Activated CD4-positive, alpha-beta memory T cell treated with anti-CD3 and anti-CD28 coated beads, Interleukin-2, amount 10 ng/mL, durations not matched to agents 7 days and 5 days (primary cell): ENCODE measurements around the gene TRPV2. TPM values are rescaled to one million over a fixed set of nuclear protein-coding genes. Genes with fewer than 3 reads are reported as not detected.

Experiments used
- CTCF ChIA-PET: fragments of 350-600 bp; sonication (Branson Sonifier 250); formaldehyde crosslinking; loops from one replicate; lab custom pipeline; 2021; ENCODE audit warnings: antibody characterized with exemption, inconsistent platforms; lab: Charles Lee
- POLR2A ChIA-PET: fragments of 350-600 bp; sonication (Branson Sonifier 250); formaldehyde crosslinking; loops from one replicate; lab custom pipeline; 2021; ENCODE audit warnings: antibody characterized with exemption; lab: Charles Lee
- DNase-seq: peaks from one replicate; pipeline ENCODE4 v3.0.0-alpha.2; 2020
- H3K27ac Mint-ChIP-seq: one replicate; pipeline ENCODE4 v1.8.0; 2021; ENCODE audit warnings: mild to moderate bottlenecking, mixed read lengths
- H3K27me3 Mint-ChIP-seq: one replicate; pipeline ENCODE4 v1.8.0; 2021; ENCODE audit warnings: mixed read lengths
- H3K36me3 Mint-ChIP-seq: one replicate; pipeline ENCODE4 v1.8.0; 2021; ENCODE audit warnings: low read depth, mixed read lengths
- H3K4me1 Mint-ChIP-seq: one replicate; pipeline ENCODE4 v1.8.0; 2021; ENCODE audit warnings: mixed read lengths
- H3K4me3 Mint-ChIP-seq: one replicate; pipeline ENCODE4 v1.8.0; 2021; ENCODE audit warnings: mild to moderate bottlenecking, mixed read lengths
- H3K9me3 Mint-ChIP-seq: one replicate; pipeline ENCODE4 v1.8.0; 2021; ENCODE audit warnings: mixed read lengths
- total RNA-seq, 2 experiments: library from RNA; stranded (reverse); gene quantifications; one replicate each; pipeline ENCODE4 v1.2.3, GENCODE V29; 2021

The TRPV2 gene
- total RNA-seq, 2 experiments from 2014 or later = 131 to 142 TPM

GRCh38 chr17:16463358-16464302, 48.3 kb downstream of the TRPV2 start:
- DNase-seq = no peak
- CTCF ChIA-PET = no interaction called here
- no peaks in the 10 kb centered on the region for H3K36me3 Mint-ChIP-seq
- H3K9me3 Mint-ChIP-seq = no peaks in the 10 kb centered on the region
- POLR2A ChIA-PET = interaction anchor here (0.9 kb wide), 1 partner anchor 25 kb away, joined by 3 read pairs; no protein-coding TSS in a partner anchor
- H3K4me3 Mint-ChIP-seq = no peak overlapping the region
- H3K27me3 Mint-ChIP-seq = no peaks in the 10 kb centered on the region
- no peaks in the 10 kb centered on the region for H3K4me1 Mint-ChIP-seq
- no peak overlapping the region for H3K27ac Mint-ChIP-seq

- Mint-ChIP-seq H3K4me3 (no peak overlapping the region), H3K27me3 (no peaks in the 10 kb centered on the region), H3K9me3 (no peaks in the 10 kb centered on the region), H3K4me1 (no peaks in the 10 kb centered on the region), H3K27ac (no peak overlapping the region), H3K36me3 (no peaks in the 10 kb centered on the region)
- DNase-seq = no peak
- POLR2A ChIA-PET = no interaction called here
- CTCF ChIA-PET = no interaction called here
Observed at GRCh38 chr17:16464303-16465051, 49.1 kb downstream of the TRPV2 start.

GRCh38 chr17:16465052-16465312, 49.6 kb downstream of the TRPV2 start:
- no peak overlapping the region for H3K27ac Mint-ChIP-seq
- no peak overlapping the region for H3K4me3 Mint-ChIP-seq
- no peaks in the 10 kb centered on the region for H3K9me3 Mint-ChIP-seq
- no peaks in the 10 kb centered on the region for H3K27me3 Mint-ChIP-seq
- ChIA-PET CTCF (no interaction called here), POLR2A (no interaction called here)
- DNase-seq = no peak
- H3K36me3 Mint-ChIP-seq = no peaks in the 10 kb centered on the region
- no peaks in the 10 kb centered on the region for H3K4me1 Mint-ChIP-seq

GRCh38 chr17:16465861-16466338, 50.5 kb downstream of the TRPV2 start:
- no peak for DNase-seq
- no peaks in the 10 kb centered on the region for H3K9me3 Mint-ChIP-seq
- POLR2A ChIA-PET = no interaction called here
- H3K4me1 Mint-ChIP-seq = no peaks in the 10 kb centered on the region
- no peak overlapping the region for H3K4me3 Mint-ChIP-seq
- H3K36me3 Mint-ChIP-seq = no peaks in the 10 kb centered on the region
- CTCF ChIA-PET = no interaction called here
- no peak overlapping the region for H3K27ac Mint-ChIP-seq
- H3K27me3 Mint-ChIP-seq = no peaks in the 10 kb centered on the region

GRCh38 chr17:16466407-16466806, 51.0 kb downstream of the TRPV2 start:
- ChIA-PET CTCF (no interaction called here), POLR2A (no interaction called here)
- Mint-ChIP-seq H3K9me3 (no peaks in the 10 kb centered on the region), H3K27me3 (no peaks in the 10 kb centered on the region), H3K4me1 (no peaks in the 10 kb centered on the region), H3K4me3 (no peak overlapping the region), H3K36me3 (no peaks in the 10 kb centered on the region), H3K27ac (no peak overlapping the region)
- no peak for DNase-seq

GRCh38 chr17:16467044-16467443, 51.7 kb downstream of the TRPV2 start:
- Mint-ChIP-seq H3K4me1 (no peaks in the 10 kb centered on the region), H3K27me3 (no peaks in the 10 kb centered on the region), H3K36me3 (no peaks in the 10 kb centered on the region), H3K4me3 (no peak overlapping the region), H3K9me3 (no peaks in the 10 kb centered on the region), H3K27ac (no peak overlapping the region)
- POLR2A ChIA-PET = no interaction called here
- DNase-seq = no peak
- CTCF ChIA-PET = no interaction called here

GRCh38 chr17:16467886-16468285, 52.5 kb downstream of the TRPV2 start:
- no peaks in the 10 kb centered on the region for H3K27me3 Mint-ChIP-seq
- ChIA-PET POLR2A (no interaction called here), CTCF (no interaction called here)
- H3K4me3 Mint-ChIP-seq = no peak overlapping the region
- H3K9me3 Mint-ChIP-seq = no peaks in the 10 kb centered on the region
- H3K36me3 Mint-ChIP-seq = no peaks in the 10 kb centered on the region
- no peak overlapping the region for H3K27ac Mint-ChIP-seq
- no peak for DNase-seq
- no peaks in the 10 kb centered on the region for H3K4me1 Mint-ChIP-seq

- Mint-ChIP-seq H3K4me1 (no peaks in the 10 kb centered on the region), H3K4me3 (no peak overlapping the region), H3K27me3 (no peaks in the 10 kb centered on the region), H3K27ac (no peak overlapping the region), H3K36me3 (no peaks in the 10 kb centered on the region), H3K9me3 (no peaks in the 10 kb centered on the region)
- DNase-seq = no peak
- ChIA-PET CTCF (no interaction called here), POLR2A (no interaction called here)
Observed at GRCh38 chr17:16468428-16468992, 53.1 kb downstream of the TRPV2 start.

GRCh38 chr17:16470265-16470664, 54.9 kb downstream of the TRPV2 start:
- no peak overlapping the region for H3K27ac Mint-ChIP-seq
- no peaks in the 10 kb centered on the region for H3K9me3 Mint-ChIP-seq
- no peak overlapping the region for H3K4me3 Mint-ChIP-seq
- DNase-seq = no peak
- H3K27me3 Mint-ChIP-seq = no peaks in the 10 kb centered on the region
- H3K36me3 Mint-ChIP-seq = no peaks in the 10 kb centered on the region
- ChIA-PET CTCF (no interaction called here), POLR2A (no interaction called here)
- H3K4me1 Mint-ChIP-seq = no peaks in the 10 kb centered on the region

- no peaks in the 10 kb centered on the region for H3K9me3 Mint-ChIP-seq
- no peaks in the 10 kb centered on the region for H3K4me1 Mint-ChIP-seq
- no peak overlapping the region for H3K27ac Mint-ChIP-seq
- H3K36me3 Mint-ChIP-seq = no peaks in the 10 kb centered on the region
- ChIA-PET CTCF (interaction anchor here (0.5 to 1.7 kb wide), 2 partner anchors 50 to 134 kb away, joined by 4 to 6 read pairs; no protein-coding TSS in a partner anchor), POLR2A (no interaction called here)
- no peaks in the 10 kb centered on the region for H3K27me3 Mint-ChIP-seq
- no peak for DNase-seq
- no peak overlapping the region for H3K4me3 Mint-ChIP-seq
Observed at GRCh38 chr17:16471295-16471694, 55.9 kb downstream of the TRPV2 start.

- CTCF ChIA-PET = interaction anchor here (1.7 kb wide), 1 partner anchor 49 kb away, joined by 6 read pairs; no protein-coding TSS in a partner anchor
- H3K9me3 Mint-ChIP-seq = no peaks in the 10 kb centered on the region
- H3K27ac Mint-ChIP-seq = no peak overlapping the region
- DNase-seq = no peak
- no peaks in the 10 kb centered on the region for H3K36me3 Mint-ChIP-seq
- H3K27me3 Mint-ChIP-seq = no peaks in the 10 kb centered on the region
- no peak overlapping the region for H3K4me3 Mint-ChIP-seq
- POLR2A ChIA-PET = no interaction called here
- H3K4me1 Mint-ChIP-seq = no peaks in the 10 kb centered on the region
Observed at GRCh38 chr17:16472539-16472938, 57.2 kb downstream of the TRPV2 start.

GRCh38 chr17:16473044-16474011, 58.0 kb downstream of the TRPV2 start:
- CTCF ChIA-PET = interaction anchor here (1.7 kb wide), 1 partner anchor 48 kb away, joined by 6 read pairs; no protein-coding TSS in a partner anchor
- no peaks in the 10 kb centered on the region for H3K27me3 Mint-ChIP-seq
- H3K27ac Mint-ChIP-seq = no peak overlapping the region
- H3K9me3 Mint-ChIP-seq = no peaks in the 10 kb centered on the region
- no peak for DNase-seq
- H3K36me3 Mint-ChIP-seq = no peaks in the 10 kb centered on the region
- H3K4me3 Mint-ChIP-seq = no peak overlapping the region
- POLR2A ChIA-PET = no interaction called here
- H3K4me1 Mint-ChIP-seq = no peaks in the 10 kb centered on the region
